DMS53 treated with DMSO at 0.1 percent for 48 hours (cell line): ENCODE data around the gene ZXDC.

Experiments
- DNase-seq: peaks from one replicate; lab custom pipeline; 2025; ENCODE audit not compliant: unreplicated experiment; lab: John Stamatoyannopoulos, UW

The ZXDC gene

DNA sequence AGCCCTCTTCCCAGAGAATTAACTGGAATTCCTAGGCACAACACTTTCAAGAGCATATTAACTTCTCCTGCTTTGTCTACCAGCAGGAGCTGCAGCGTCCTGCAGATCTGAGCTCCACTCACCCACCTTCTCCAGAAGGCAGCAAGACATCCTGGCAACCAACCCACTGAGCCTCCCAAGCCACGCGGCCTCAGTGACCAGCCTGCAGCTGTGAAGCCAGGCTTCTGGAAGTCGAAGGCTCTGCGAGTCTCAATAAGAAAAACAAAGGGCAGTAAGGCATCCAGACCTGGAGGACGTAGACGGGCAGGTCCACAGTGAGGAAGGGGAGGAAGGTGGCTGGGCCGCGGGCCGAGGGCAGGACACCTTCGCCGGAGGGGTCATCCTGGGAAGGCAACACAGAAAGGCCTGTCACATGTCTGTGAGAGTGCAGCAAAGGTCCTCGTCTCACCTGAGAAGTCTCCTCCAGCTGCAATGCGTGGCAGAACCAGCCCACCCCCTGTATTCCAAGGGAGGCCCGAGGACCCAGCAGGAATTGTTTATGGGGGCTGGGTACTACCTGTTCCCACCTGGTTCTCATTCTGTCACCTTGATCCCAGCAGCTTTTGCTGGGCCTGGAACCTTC lies 36.2 kb downstream of the ZXDC start:
- no peak for DNase-seq

DNA sequence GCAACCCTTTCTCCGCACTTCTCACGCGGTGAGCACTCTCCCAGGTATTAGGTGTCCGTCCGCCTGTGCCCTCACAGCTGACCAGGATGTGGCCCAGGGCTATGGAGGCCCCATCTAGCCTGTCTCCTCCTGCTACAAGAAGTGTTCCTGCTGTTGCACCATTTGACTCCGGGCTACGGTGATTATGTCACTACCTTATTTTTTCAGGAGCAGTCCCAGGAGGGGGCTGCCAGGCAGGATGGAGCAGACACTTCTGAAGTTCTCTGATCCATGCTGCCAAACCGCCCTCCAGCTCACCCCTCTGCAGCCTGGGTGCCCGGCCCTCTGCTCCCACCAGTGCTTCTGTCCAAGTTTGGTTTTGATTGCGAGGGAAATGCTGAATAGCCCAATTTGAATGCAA lies 36.9 kb downstream of the ZXDC start:
- DNase-seq, result no peak

DNA sequence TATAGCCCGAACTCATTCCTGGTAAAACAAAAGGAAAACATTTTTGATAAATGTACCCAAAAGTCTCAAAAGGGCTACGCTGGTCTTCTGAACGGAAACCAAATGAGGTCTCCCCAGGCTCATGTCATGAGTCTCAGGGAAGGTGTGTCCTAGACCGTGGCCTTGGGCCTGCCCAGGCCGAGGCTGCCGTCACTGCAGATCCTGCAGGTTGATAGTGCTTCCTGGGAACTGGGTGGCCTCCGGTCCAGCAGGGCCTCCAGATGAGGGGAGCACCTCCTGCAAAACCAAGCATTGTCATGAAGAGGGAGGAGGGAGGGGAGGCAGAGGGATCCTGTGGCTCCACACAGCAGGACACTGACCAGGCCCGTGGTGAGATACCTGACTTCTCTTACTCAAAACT lies 37.5 kb downstream of the ZXDC start:
- no peak for DNase-seq

DNA sequence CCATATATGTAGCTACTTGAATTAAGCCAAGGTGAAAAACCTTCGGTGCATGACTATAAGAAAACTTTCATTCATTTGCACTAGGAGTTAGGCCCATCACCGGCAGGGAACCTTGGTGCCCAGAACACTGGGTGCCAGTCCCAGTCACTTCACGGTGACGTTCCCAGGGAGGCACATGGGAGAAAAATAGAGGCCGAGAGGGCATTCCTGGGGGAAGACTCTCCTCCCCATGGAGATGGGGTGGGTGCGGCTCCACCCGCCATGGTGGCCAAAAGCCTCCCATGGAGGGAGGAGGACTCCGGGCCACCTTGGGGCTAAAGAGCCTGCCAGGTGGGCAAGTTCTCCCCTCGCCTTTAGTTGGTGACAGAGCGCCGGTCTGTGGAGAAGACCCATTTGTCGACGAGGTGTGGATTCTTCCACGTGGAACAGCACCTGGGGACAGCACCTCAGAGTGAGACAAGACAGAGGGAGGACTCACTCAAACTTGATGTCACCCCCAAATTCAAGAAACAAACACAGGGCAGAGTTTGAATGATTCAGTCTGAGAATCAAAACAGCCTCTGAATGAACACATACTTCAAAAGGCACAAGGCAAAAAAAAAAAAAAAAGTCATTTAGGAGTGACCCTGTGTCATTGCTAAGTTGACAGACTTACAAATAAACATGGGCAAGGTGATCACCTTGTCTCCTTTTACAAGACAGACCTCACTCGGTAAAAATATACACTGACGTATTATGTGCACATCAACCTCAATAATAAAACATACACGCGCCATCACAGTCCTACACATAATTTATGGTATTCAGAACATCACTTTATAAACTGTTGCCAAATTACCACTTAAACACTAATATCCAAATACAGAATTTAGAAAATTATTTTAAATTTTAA lies 38.6 kb downstream of the ZXDC start:
- DNase-seq, result no peak

DNA sequence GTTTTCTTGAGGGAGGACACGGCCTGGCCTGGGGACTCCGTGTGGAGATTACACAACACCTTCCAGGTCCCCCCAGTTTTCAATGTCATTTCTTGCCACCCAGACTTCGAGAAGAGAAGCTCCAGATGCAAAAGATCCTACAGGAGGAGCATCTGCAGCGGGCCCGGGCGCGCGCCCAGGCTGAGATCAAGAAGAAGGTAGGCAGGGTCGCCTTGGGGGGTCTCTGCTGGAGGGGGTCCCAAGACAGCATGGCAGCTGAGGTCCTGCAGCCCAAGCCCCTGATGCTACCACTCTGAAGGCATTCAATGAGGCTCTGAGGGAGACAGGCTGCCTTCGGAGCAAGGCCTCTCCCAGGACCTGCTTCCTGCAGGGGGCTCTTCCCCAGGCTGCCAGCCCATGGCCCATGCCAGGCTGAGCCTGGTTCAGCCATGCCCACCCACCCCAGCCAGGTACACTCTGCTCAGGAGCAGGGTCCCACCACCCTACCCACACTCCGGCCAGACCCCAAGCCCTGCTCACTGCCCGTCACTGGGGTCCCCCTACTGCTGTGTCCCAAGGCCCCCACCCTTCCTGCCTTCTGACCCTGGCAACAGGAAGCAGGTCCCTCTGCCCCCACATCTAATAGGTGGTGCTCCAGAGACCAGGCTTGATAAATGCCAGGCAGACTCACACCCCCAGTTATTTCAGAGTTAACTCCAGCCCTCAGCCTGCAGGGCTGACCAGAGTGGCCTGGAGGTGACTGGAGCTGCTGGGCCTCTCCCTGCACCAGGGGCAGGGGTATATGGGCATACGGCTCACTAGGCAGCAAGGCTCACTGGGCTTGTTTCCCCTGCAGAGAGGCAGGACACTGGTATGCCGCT lies 40.0 kb downstream of the ZXDC start:
- no peak for DNase-seq

DNA sequence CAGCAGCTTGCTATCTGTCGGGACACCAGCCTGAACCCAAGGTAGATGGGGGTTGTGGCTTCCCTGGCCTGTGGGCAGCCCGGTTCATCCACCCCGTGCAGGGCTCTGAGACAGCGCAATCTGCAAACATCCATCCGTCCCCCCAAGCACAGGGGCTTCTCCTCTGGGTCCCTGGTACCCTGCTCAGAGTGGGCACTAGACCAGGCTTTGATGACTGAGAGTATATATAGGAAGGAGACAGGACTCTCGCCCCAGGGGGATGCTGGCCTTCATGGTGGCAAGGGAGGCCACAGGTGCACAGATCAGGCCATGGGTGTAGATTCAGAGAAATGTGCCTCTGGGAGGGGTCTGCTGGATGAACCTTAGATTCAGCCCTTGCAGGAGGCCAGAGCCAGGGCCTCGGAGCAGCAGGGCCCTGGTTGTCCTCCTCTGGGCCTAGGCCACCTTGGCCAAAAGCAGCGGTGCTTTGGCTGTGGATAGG lies 40.7 kb downstream of the ZXDC start:
- DNase-seq, result no peak

DNA sequence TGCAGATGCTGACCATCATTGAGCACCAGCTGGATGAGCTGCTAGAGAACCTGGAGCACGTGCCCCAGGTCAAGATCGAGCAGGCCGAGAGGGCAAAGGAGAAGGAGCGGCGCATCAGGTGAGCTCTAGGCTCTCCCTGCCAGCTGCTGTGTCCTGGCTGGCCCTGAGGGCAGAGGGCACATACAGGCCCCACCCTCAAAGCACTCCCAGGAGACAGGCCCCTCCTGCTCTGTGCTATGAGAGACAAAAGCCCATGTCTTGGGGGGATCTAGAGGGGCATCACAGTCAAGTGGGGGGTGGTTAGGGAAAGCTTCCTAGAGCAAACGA lies 41.5 kb downstream of the ZXDC start:
- no peak for DNase-seq

DNA sequence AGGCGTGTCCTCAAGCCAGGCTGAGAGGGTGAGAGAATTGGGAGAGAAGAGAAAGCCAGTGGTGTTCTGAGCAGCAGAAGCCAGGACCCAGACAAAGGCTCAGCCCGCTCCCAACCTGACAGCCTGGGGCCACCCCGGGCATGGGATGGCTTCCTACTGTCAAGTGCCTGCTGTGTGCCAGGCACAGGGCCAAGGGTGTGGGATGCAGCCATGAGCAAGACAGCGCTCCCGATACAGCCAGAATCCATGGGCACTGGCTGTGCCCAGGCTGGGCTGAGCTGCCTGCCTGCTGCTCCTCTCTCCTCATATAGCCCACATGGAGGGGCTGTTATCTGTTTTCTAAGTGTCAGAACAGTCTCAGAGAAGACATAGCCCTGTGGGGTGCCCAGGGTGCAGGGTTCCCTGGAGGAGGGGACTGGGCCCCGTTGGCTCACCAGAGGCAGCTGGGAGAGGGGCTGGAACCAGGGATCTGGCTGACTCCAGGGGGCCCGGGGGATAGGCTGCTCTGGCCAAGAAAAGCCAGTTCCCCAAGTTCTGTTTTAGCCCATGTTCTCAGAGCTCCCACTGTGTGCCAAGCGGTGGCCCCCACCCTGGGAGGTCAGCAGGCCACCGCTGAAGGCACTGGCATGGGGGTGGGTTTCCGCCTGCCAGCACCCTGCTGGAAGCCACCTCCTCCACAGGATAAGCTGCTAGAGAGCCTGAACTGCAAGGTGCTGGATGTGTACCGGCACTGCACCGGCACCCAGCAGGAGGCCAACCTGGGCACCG lies 42.0 kb downstream of the ZXDC start:
- no peak for DNase-seq

DNA sequence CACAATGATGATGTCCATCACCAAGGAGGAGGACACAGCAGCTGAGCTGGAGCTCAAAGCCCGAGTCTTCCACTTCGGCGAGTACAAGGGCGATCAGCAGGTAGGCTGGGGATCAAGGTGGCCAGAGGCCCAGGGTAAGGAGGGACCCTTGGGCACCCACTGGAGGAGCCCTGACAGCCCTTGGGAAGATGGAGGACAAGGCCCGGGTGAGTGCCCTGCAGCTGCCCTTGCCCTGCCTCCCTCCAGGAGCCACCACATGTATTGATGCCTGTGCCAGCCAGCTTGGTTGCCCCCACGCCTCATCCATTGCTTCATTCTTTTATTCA lies 42.6 kb downstream of the ZXDC start:
- no peak for DNase-seq

DNA sequence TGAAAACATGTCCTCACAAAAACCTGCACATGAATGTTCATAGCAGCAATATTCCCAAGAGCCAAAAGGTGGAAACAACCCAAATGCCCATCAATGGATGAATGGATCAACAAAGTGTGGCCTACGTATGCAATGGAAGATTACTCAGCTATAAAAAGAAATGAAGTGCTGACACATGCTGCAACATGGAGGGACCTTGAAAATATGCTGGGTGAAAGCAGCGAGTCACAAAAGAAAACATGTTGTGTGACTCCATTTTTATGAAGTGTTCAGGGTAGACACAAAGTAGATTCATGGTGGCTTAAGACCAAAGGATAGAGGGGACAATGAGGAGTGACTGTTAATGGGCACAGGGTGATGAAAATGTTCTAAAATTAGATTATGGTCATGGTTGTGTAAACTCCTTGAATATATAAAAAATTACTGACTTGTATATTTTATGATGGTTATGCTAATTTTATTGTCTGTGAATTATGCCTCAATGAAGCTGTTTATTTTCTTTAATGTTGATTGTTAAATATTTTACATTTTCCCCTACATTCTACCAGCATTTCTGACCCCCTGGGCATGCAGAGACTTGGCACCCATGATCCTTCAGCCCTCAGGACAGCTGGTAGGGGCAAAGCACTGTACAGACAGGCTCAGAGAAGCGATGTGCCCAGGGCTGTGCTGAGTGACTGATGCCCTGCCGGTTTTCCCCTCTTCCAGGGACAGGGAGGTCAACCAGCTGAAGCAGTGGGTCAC lies 43.2 kb downstream of the ZXDC start:
- no peak for DNase-seq

DNA sequence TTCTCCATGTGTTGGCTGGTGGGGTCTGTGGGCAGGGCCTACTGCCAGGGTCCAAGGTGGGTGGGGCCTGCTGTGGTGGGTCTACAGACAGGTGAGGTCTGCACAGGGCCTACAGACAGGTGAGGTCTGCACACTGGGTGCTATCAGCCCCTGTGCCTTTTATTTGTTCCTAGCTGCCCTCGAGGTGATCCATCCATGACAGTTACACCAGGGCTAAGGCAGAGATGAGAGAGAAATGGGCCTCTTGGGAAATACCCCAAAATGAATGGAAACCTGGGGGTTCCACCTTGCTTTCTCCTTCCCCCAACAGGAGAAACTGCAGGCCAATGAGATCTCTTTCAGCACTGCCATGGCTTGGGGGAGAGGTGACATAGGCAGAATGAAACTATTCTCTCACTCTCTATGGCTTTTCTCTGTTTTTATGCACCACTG lies 44.6 kb downstream of the ZXDC start:
- no peak for DNase-seq

DNA sequence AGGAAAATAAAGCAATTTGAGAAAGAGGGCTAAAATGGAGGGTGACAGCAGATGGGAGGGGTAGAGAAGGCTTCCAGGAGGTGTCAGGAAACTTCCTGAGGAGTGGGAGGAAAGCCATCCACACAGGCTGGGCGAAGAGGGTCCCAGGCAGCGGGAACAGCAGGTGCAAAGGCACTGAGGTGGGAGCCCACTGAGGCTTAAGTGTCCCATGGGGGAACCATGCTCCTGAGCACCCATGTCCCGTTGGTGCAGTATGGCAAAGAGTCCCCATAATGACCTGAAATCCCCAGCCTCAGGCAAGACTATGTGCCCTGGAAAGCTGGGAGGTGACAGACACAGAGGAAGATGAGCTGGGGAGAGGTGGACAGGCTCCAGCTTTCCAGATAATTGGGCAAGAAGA lies 50.9 kb downstream of the ZXDC start:
- no peak for DNase-seq

DNA sequence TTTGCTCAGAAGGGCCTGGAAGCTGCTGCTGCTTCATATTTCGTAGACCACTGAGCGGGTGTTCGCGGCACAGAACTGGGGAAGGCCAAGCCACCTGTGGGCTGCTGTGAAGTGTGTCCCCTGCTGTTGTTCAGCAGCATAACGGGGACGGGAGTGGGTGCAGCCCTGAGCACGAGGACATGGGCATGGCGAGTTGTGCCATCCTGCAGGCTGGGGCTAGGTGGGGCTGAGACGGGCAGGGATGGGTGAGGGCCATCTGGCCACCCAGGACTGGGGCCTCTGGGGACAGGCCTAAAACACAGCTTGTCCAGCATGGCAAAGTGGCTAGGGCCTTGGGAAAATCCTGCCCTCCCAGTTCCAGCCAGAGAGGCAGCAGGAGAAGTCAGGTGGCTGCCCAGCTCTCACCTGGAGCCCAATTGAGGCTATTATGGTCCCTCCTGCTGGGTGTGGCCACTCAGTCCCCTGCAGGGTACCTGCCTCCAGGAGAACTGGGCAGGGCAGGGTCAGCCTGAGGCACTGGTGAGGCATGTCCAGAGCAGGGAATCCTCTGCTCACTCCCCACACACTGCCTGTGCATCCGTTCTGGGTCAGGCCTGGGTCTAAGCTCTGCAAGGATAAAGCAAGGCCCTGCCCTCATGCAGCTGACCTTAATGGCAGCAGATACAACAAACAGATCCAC lies 51.5 kb downstream of the ZXDC start:
- DNase-seq, result no peak

DNA sequence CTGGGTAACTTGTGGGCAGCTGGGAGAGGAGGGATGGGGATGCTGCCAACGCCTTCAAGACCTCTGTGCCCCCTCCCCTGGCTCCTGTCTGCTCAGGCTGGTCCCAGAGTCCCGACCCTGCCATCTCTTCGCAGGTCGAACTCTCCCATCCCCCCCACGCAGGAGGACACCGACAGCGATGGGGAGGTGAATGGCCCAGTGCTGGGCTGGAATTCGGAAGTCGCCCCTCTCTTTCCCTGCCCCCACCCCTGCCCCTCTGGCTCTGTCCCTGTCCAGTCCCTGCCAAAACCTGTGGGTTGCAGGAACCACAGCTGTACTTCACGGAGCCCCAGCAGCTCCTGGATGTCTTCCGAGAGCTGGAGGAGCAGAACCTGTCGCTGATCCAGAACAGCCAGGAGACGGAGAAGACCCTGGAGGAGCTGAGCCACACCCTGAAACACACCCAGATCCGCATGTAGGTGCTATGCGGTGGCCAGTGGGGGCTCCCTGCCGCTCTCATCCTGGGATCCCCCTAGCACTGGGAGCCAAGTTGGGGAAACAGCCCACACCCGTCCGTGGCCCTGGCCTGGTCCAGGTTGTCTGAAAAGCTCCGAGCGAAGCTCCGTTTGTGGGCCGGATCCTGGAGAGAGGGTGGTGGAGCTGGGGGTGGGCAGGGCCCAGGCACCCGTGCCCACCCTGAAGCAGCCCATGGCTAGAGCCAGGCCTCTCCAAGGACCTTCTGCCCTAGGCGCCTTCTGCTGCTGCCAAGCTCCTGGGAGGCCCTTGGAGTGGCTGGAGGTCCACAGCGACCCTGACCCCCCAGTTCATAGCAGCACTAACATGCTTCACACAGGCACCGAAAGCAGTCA lies 52.3 kb downstream of the ZXDC start:
- peak; percentile 6 for DNase-seq

DNA sequence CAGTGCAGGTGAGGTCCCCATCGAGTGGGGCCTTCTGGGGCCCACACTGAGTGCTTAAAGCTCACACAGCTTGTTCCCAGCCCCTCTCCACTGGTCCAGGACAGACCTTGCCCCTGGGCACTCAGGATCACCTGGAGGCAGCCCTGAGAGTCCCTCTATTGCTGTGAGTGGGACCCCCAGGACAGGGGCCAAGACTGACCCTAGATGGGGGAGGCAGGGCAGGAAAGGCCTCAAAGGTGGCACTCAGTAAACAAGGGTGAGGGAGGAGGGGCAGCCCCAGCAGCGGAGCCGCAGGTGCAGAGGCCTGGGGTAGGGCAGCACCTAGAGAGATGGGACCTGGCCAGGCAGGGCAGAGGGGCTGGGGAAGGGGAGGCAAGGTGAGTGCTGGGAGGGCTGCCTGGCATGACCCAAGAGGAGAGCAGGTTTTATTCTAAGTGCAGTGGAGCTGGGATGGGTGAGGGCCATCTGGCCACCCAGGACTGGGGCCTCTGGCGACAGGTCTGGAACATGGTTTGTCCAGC lies 53.1 kb downstream of the ZXDC start:
- DNase-seq, result no peak

DNA sequence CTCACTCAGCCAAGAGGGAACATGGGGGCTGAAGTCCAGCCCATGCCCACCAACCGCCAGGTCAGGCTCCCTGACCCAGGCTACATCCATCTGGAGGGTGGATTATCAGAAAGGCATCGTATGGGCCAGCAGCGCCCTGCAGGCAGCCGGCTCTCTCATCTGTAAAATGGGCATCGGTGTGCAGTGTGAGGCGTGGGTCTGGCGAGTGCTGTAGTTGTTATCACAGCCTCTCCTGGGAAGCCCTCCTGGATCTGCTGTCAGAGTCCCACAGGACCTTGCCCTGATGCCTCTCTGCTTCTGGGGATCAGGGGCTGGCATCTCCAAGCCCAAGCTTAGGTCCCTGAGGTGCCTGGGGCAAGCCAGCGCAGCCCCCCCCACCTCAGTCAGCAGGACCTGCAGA lies 53.6 kb downstream of the ZXDC start:
- no peak for DNase-seq

DNA sequence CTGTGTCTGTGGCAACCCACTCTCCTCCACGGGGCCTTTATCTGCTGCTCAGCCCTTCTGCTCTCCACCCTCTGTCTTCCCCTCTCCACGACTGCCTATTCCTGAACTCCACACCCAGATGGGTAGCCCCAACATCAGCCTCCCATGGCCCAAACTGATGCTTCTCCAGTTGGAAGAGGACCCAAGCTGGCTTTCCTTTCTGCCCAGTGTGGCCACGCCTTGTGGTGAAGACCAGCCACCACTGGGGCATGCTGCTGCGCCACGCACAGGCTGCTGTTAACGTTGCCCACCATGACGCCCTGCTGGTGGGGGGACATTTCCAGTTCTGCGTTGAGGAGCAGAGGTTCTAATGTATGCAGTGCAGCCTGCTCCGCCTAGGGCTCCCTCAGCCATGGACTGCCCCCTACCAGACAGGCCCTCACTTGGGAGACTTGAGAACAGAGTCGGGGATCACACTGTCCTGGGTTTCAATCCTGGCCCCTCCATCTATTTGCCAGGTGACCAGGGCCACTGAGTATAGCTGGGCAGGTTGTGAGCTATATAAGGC lies 54.0 kb downstream of the ZXDC start:
- no peak for DNase-seq
